ENCODE measurements around the gene TSPYL4.

TSPYL4 gene

DNA sequence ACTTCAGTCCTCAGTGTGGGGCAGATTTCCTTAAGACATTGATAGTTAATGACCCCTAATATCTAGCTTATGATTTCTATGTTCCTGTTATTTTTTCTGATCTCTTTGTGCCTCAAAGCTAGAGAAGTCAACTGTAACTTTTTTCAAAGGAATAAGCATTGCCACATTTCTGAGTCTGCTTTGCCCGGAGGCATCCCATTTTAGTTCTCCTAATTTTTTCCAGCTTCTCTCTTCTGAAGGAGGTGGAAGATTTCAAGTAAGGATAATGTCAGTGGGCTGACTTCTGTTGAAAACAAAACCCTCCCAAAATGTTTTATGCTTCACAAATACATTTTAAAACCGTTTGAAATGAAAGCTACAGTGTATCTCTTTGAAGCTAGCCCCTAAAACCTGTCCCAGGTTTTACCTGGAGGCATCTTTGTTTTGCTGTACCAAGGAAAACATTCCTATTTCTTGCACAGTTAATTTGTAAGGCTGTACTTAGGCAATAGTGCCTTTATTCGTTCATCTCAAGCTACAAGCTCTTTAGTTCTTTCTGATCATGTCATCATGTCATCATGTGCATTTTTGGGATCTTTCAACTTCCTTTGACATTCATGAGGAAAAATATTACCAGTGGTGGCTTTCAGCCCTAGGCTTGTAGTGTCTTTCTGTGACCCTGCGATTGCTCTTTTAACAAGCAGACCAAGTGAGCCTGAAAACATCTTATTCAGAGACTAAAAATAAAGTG lies 45.7 kb downstream of the TSPYL4 start:
- in situ Hi-C loops (cut with HindIII; ENCODE audit: low pct_ligation_motif_present, low pct_unique_long_range_greater_than_20kb, low sequenced_read_pairs), result no loop called here
- no peak for DNase-seq

DNA sequence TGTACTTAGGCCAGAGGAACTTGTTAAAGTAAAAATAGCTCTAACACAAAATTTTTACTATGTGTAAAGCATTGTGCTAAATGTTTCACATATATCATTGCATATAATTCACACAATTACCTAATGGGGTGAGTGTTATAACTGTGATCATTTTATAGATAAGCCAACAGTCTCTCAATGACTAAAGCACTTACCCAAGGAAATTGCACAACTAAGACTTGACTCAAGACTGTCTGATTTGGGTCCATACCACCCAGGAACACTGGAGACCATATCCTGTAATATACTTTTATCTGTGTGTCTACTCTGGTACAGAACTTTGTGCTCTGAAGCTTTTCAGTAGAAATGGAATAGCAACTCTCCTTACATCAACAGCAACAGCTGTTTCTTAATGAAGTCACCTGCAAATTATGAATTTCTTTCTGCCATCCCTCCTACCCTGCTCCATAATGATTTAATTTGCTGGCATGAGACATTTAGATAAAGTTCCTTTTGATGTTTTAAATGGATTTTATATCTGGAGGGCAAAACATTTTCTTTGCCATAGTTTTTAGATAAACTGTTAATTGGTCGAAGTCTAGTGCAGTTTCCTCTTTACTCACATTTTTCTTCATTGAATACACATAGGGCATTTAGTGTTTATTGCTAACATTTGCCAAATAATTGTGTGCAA lies 47.5 kb downstream of the TSPYL4 start:
- in situ Hi-C loops (cut with HindIII; ENCODE audit: low pct_ligation_motif_present, low pct_unique_long_range_greater_than_20kb, low sequenced_read_pairs), result no loop called here
- DNase-seq, result no peak

DNA sequence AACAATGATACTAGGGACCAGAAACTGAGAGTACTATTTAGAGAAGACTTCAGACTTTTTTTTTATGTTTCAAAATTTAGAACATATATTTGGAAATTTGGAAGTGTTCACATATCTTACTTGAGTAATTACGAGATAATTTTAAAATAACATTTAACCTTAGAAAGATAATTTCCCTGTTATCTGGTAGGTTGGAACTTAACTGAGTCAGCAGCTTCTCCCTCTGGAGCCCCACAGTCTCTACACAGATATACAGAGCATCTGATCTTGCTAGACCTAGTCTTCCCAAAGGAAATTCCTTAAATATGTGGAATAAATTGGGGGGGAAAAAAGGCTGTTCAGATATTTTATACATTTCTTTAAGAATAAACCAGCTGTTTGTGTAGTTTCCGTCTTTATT lies 48.6 kb downstream of the TSPYL4 start:
- DNase-seq, result no peak
- in situ Hi-C loops (cut with HindIII; ENCODE audit: low pct_ligation_motif_present, low pct_unique_long_range_greater_than_20kb, low sequenced_read_pairs), result no loop called here

DNA sequence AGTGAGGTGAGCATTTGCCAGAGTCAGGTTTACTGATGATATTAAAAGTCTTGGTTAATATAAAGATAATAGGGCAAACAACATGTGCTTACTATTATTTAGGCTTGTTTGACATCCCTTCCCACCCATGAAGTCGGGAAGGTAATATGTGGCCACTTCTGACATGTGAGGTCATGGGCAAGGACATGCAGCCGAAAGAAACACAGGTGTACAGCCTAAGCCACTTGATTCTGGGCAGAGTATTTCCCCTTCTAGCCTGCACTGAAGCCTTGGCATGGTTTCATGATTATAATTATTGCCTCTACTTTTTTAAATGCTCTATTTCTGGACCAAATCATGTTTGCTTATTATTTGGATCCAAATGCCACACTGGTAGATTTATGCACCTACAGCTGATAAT lies 52.3 kb downstream of the TSPYL4 start:
- in situ Hi-C loops (cut with HindIII; ENCODE audit: low pct_ligation_motif_present, low pct_unique_long_range_greater_than_20kb, low sequenced_read_pairs), result no loop called here

GRCh38 chr6:116200619-116201249 lies 53.1 kb downstream of the TSPYL4 start:
- in situ Hi-C loops (cut with HindIII; ENCODE audit: low pct_ligation_motif_present, low pct_unique_long_range_greater_than_20kb, low sequenced_read_pairs), result no loop called here
- DNase-seq, result no peak

More for the DNA sequence above, 52.3 kb downstream of the TSPYL4 start:
- DNase-seq, result no peak

Measured in ACHN (cell line).